Gastroesophageal sphincter (tissue), 3 donors: ENCODE measurements around the gene ZSWIM1.

Experiments used
- CTCF ChIP-seq, 4 experiments: fragments of 200-600 bp in 2 of 4; fragments of 450-650 bp in 2 of 4; sonication (generic) in 1 of 4; IDR thresholded peaks; one replicate each; pipeline ENCODE4 v1.5.1; 2017 to 2019; ENCODE audit warnings: antibody characterized with exemption in 4 of 4, mild to moderate bottlenecking in 2 of 4, moderate library complexity in 2 of 4
- EP300 ChIP-seq: sonication (generic); formaldehyde crosslinking; IDR thresholded peaks from one replicate; pipeline ENCODE4 v1.6.1; 2017; ENCODE audit warnings: antibody characterized with exemption, mild to moderate bottlenecking
- POLR2A ChIP-seq, 2 donors: fragments of 450-650 bp; IDR thresholded peaks; one replicate each; pipeline ENCODE4 v1.6.1; 2017; ENCODE audit warnings: antibody characterized with exemption in 2 of 2, mild to moderate bottlenecking in 2 of 2, moderate library complexity in 1 of 2
- POLR2AphosphoS5 ChIP-seq: sonication (generic); formaldehyde crosslinking; IDR thresholded peaks from one replicate; pipeline ENCODE4 v1.6.1; 2017; ENCODE audit warnings: antibody characterized with exemption

DNA sequence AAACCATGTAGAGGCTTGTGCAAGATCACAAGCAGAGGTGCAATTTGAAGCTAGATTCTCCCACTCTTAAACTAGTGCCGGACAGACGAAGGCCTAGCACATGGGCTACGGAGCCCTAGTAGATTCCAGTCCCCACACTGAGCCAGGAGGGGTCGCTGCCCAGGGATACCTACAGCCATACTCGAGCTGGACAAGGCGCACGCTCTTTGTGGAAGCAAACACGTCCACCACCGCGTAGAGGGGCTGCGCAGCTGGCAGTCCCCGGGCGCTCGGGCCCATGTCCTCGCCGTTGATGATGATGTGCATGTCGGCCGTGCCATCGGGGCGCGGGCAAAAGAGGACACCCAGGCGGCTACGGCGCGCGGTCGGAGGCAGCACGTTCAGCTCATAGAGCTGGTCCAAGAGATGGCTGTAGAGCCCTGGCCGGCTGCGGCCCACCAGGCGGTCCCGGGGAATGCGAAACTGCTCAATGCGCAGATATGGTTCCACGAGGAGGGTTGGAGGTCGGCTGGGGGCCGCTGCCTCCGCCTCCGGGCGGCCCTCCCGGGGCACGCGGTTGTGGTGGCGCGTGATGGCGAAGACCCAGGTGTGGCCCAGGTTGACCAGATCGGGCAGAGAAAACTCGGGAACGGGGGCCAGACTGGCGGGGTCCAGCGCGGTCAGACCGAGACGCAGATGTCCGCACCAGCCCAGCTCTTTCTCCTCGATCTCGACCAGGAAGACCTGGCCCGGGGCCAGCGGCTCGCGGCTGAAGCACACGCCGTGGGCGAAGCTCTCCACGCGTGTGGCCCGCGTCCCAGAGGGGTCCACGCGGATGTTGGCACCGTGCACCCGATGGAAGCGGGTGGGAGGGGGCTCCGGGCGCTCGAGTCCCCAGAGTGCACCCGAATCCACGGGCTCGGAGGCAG lies 9.3 kb downstream of the ZSWIM1 start:
- TF ChIP-seq CTCF (IDR thresholded peaks at IDR 0.05), result peak in 3 of 4 experiments; percentile 59 to 79 (median 67)
- TF ChIP-seq POLR2A (IDR thresholded peaks at IDR 0.05), result no peak
- peak; percentile 50 for TF ChIP-seq POLR2AphosphoS5
- no peak for TF ChIP-seq EP300
